Measurements from ENCODE around the gene SPARCL1. TPM values are rescaled to one million over a fixed set of nuclear protein-coding genes. Genes with fewer than 3 reads are reported as not detected.

The SPARCL1 gene
- total RNA-seq, 1 experiment from 2014 or later = 0.37 TPM

DNA sequence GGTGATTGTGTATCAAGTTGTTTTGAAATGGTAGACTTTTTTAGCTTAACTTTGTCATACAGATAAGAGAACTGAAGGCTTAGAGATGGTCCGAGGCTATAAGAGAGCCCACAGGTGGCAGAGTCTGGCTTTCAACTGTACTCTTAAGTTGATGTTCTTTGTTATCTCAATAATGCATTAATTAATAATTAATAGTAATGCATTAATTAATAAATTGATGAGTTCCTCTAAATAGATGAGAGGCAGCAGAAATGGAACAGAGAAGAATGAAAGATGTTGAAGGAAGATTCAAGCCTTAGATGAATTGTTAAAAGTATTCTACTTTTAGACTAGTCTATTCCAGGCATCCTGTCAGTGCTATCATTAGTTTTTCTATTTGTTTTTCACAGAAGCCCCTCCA is 84.4 kb downstream of the SPARCL1 start:
- DNase-seq (ENCODE audit: low read depth) = no peak

DNA sequence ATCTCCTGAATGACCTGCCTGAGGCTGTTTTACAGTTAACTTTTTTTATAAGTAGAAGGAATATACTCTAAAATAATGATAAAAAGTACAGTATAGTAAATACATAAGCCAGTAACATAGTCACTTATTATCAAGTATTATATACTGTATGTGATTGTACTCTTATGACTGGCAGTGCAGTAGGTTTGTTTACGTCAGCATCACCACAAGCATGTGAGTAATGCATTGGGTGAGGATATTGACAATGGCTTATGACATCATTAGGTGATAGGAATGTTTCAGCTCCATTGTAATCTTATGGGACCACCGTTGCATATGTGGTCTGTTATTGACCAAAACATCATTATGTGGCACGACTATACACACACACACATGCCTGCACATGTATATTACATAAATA is 86.3 kb downstream of the SPARCL1 start:
- peak; percentile 21 for DNase-seq (ENCODE audit: low read depth)

DNA sequence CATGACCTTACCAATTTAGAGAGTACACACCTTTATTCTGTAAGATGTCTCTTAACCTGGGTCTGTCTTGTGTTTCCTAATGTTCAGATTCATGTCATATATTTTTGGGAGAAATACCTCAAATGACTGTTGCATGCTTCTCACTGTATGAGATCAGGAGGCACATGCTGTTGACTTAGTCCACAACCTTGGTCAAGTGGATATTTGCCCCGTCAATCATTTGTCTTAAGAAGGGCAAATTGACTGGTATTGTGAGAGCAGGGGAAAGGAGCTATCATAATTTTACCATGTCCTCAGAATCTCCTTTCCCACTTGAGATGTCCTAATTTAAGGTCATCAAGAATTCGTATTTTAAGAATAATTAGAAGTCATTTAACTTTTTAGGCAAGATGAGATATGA is 95.8 kb downstream of the SPARCL1 start:
- no peak for DNase-seq (ENCODE audit: low read depth)

DNA sequence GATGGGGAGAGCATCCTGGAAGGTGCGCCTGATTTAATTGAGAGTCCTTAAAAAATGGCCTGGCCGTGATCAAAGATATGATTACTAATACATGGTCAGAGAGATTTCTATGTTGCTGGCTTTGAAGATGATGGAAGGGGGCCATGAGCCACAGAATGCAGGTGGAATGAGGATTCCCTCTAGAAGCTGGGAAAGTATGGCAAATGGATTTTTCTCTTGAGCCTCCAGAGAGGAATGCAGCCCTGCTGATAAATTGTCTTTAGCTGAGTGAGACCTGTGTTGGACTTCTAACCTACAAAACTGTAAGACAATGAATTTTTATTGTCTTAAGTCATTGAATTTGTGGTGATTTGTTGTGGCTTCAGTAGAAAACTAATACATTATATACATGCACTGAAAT is 99.1 kb downstream of the SPARCL1 start:
- DNase-seq (ENCODE audit: low read depth) = no peak

DNA sequence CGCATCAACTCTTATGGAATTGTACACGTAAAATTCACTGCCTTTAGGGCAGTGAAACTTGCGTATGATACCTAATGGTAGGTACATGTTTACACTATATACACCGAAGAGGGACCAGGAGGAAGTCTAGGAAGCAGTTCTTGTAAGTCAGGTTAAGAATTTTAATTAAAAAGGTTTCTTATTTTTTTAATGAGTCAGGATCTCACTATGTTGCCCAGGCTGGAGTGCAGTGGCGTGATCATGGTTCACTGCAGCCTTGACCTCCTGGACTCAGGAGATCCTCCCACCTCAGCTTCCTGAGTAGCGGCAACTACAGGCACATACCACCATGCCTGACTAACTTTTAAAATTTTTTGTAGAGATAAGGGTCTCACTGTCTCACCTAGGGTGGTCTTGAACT is 100.2 kb downstream of the SPARCL1 start:
- DNase-seq (ENCODE audit: low read depth) = no peak

DNA sequence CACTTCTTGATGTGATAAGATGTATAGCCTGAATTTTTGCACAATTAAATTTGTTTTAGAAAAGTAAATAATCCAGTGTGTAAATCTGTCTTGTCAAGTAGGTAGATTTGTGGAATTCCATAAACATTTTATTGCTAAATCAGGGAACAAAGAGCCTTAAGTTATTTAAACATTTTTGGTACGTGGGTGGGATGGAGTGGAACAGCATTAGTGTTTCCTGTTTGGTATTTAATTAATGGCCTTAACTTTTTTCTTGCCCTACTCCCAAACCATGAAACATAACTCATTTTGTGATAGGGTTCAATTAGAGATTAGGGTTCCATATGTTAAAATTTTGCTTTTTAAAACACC is 101.7 kb downstream of the SPARCL1 start:
- no peak for DNase-seq (ENCODE audit: low read depth)

DNA sequence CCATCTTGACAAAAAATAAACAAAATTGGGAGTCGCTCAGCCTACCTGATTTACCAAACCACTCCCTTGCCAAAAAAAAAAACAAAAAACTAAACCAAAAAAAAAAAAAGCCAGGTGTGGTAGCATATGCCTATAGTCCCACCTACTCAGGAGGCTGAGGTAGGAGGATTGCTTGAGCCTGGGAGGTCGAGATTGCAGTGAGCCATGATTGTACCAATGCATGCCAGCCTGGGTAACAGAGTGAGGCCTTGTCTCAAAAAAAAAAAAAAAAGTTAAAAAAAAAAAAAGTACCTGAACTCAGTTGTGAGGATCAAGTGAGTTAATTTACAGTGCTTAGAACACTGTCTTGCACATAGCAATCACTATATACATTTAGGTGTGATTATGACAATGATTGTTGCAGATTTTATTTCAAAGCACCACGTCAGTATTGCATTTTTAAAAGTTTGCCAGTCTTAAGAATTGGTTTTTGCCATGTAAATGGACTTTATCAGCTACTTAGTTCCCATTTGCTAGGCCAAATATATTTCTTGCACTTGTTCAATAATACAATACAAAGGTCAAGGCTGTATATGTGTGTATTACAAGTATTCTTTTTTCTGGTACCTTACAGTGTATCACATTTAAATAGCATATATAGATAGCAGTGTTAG is 102.2 kb downstream of the SPARCL1 start:
- DNase-seq (ENCODE audit: low read depth) = no peak

DNA sequence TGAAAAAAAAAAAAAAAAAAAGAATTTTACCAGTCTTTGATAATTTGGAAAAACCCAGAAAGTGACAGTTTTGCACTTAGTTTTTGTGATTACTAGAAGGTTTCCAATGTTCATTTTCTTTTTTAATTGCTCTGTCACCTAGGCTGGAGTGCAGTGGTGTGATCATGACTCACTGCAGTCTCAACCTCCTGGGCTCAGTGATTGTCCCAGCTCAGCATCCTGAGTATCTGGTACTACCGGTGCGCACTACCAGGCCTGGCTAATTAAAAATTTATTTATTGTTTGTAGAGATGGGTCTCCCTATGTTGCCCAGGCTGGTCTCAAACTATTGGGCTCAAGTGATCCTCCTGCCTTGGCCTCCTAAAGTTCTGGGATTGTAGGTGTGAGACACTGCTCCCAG is 103.5 kb downstream of the SPARCL1 start:
- DNase-seq (ENCODE audit: low read depth) = peak; percentile 34

DNA sequence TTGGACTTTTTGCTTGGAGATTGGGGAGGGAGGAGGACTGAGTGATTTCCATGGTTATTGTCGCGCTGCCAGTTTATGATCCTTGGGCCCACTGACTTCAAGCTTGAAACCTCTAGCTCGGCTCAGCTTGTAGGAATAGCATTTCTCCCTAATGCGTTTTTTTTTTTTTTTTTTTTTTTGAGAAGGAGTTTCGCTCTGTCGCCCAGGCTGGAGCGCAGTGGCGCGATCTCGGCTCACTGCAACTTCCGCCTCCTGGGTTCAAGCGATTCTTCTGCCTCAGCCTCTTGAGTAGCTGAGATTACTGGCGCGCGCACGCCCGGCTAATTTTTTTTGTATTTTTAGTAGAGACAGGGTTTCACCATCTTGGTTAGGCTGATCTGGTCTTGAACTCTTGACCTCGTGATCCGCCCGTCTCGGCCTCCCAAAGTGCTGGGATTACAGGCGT is 105.1 kb downstream of the SPARCL1 start:
- DNase-seq (ENCODE audit: low read depth) = peak; percentile 14

Other genes with a start within 250 kb of the SPARCL1 start
- 0.10 TPM in 1 of 2 replicates, not detected in the other for gene HSD17B13, start 206.5 kb downstream of the SPARCL1 start, total RNA-seq (2014; rRNA removed; shearing (Covaris generic))
- gene HSD17B11, start 138.2 kb downstream of the SPARCL1 start, total RNA-seq (2014; rRNA removed; shearing (Covaris generic)) = 19.1 and 26.1 TPM in 2 replicates
- 9.2 and 10.6 TPM in 2 replicates for gene NUDT9, start 106.8 kb downstream of the SPARCL1 start, total RNA-seq (2014; rRNA removed; shearing (Covaris generic))
- not detected in 2 replicates for gene DSPP, start 79.2 kb upstream of the SPARCL1 start, total RNA-seq (2014; rRNA removed; shearing (Covaris generic))
- not detected in 2 replicates for gene DMP1, start 120.9 kb upstream of the SPARCL1 start, total RNA-seq (2014; rRNA removed; shearing (Covaris generic))

Data from M059J (cell line).